Measurements from ENCODE around the gene HOXA2.

The HOXA2 gene

GRCh38 chr7:27101171-27101956 is 1.1 kb downstream of the HOXA2 start:
- no peak for DNase-seq (ENCODE audit: extremely low spot score)
- CTCF ChIA-PET = no interaction called here
- TF ChIP-seq L3MBTL2 (conservative IDR thresholded peaks at IDR 0.05) = no peak
- TF ChIP-seq PKNOX1 (IDR thresholded peaks at IDR 0.05) = peak; percentile 30; the same call in 1 of the 2 replicates
- POLR2A ChIA-PET = interaction anchor here (0.7 kb wide), 1 partner anchor 13 kb away, joined by 4 read pairs; no protein-coding TSS in a partner anchor

- POLR2A ChIA-PET = interaction anchor here (0.7 to 1.0 kb wide), 2 partner anchors 10 to 14 kb away, joined by 3 to 4 read pairs; no protein-coding TSS in a partner anchor
- no peak for DNase-seq (ENCODE audit: extremely low spot score)
- CTCF ChIA-PET = no interaction called here
- TF ChIP-seq ELF4 (IDR thresholded peaks at IDR 0.05) = no peak
- no peak for TF ChIP-seq HDGF (IDR thresholded peaks at IDR 0.05; ENCODE audit: borderline replicate concordance)
- no peak for TF ChIP-seq CTBP1 (IDR thresholded peaks at IDR 0.05; ENCODE audit: borderline replicate concordance)
- TF ChIP-seq PKNOX1 (IDR thresholded peaks at IDR 0.05) = no peak
- TF ChIP-seq ARNT (IDR thresholded peaks at IDR 0.05) = no peak
Observed at GRCh38 chr7:27100694-27101170, 1.8 kb downstream of the HOXA2 start.

DNA sequence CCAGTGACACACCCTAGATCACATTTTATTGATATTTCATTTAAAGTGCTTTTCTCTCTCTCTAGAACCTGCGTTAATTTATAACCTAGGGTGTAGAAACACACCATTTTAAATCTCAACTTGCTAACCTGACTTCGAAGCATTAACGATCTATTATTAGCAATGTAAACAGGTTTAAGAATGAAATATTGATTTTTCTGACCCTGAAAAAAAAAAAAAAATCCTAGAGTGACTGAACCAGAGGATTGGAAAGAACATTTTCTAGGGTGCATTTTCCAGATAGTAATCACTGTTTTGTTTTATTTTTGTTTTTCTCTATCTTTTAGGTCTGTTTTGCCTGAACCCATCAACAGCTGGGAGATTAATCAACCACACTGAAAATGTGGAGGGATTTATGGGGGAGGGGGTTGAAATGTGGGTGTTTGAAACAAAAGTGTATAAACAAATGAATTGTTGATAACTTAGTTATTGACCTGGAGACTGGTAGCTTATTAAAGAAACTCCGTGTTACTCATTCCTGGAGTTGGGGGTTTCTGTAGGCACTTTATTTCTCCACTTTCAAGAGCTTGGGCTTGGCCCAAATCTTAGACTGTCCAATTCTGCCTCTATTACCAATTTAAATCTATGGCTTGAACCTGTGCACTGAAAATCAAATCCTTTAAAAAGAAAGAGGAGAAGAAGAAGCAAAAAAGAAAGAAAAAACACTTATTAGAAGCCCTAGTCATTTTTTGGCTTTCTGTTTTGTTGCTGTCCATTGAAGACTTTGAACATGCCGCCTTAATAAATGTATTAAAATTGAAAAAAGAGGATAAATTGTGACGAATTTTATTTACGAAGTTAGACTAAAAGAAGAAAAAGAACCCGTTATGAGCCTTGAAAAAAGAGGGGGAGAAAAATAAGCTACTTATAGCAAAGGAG is 2.8 kb downstream of the HOXA2 start:
- CTCF ChIA-PET = interaction anchor here (0.8 kb wide), 1 partner anchor 34 kb away, joined by 3 read pairs; no protein-coding TSS in a partner anchor
- no peak for DNase-seq (ENCODE audit: extremely low spot score)
- TF ChIP-seq TARDBP (IDR thresholded peaks at IDR 0.05) (no peak), PKNOX1 (IDR thresholded peaks at IDR 0.05) (no peak), SP1 (IDR thresholded peaks at IDR 0.05) (no peak), FOXA1 (IDR thresholded peaks at IDR 0.05) (no peak), NFRKB (IDR thresholded peaks at IDR 0.05) (no peak)
- POLR2A ChIA-PET = interaction anchor here (1.0 to 4.8 kb wide), 9 partner anchors 10 to 242 kb away, joined by 3 to 31 read pairs (median 5); partner anchors contain the start of genes HOXA3, HOXA4 and HOXA5

DNA sequence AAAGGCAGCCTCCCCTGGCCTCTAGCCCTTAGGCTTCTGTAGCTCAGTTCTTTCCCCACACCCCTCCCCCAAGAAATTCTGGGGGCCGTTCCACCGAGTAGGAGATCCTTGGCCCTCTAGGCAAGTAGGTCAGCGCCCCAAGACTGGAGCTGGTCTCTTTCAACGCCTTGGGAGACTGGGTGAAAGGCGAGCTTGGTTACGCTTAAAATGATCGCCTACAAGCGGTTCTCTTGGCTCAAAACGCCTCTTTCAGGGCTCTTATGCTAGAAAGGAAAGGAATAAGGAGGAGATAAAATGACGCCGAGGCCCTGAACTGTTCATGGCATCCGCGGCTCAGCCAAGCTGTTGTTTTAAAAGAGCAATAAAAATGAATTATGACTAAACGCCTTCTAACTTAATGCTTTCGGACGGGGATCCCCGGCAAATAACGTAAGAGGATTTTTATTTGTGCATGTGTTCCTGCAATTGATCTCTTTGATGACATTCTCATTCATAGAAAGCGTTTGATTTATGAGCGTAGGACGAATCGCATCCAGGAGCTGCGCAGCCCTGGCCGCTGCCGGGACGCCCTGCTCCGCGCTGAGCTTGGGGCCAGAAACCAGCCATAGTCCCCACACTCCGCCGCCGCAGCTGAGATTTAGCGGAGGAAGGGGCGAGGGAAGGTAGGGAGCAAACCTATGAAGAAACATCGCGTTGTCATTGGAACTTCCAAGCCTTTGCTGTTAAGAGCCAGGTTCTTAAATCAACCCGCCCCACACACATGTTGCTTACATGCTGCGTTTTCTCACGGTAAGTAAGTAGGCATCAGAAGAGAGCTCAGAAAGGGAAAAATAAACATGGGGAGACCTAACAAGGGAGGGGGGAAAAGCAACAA is 3.7 kb downstream of the HOXA2 start:
- ChIA-PET POLR2A (interaction anchor here (0.8 to 4.8 kb wide), 13 partner anchors 11 to 241 kb away, joined by 3 to 31 read pairs (median 5); partner anchors contain the start of genes HOXA3, HOXA4 and HOXA5), CTCF (interaction anchor here (0.8 to 0.9 kb wide), 3 partner anchors 35 to 52 kb away, joined by 3 to 4 read pairs (median 3); no protein-coding TSS in a partner anchor)
- no peak for DNase-seq (ENCODE audit: extremely low spot score)
- TF ChIP-seq ARNT (IDR thresholded peaks at IDR 0.05) = peak; percentile 58; the same call in 1 of the 2 replicates
- TF ChIP-seq LEF1 (IDR thresholded peaks at IDR 0.05; ENCODE audit: borderline replicate concordance) = 0 out of 2 replicates have a peak, but pooled peaks have one; percentile 7
- TF ChIP-seq CTBP1 (IDR thresholded peaks at IDR 0.05; ENCODE audit: borderline replicate concordance) = peak; percentile 96
- TF ChIP-seq PKNOX1 (IDR thresholded peaks at IDR 0.05) = peak; percentile 97
- TF ChIP-seq FOXA1 (IDR thresholded peaks at IDR 0.05) = no peak

DNA sequence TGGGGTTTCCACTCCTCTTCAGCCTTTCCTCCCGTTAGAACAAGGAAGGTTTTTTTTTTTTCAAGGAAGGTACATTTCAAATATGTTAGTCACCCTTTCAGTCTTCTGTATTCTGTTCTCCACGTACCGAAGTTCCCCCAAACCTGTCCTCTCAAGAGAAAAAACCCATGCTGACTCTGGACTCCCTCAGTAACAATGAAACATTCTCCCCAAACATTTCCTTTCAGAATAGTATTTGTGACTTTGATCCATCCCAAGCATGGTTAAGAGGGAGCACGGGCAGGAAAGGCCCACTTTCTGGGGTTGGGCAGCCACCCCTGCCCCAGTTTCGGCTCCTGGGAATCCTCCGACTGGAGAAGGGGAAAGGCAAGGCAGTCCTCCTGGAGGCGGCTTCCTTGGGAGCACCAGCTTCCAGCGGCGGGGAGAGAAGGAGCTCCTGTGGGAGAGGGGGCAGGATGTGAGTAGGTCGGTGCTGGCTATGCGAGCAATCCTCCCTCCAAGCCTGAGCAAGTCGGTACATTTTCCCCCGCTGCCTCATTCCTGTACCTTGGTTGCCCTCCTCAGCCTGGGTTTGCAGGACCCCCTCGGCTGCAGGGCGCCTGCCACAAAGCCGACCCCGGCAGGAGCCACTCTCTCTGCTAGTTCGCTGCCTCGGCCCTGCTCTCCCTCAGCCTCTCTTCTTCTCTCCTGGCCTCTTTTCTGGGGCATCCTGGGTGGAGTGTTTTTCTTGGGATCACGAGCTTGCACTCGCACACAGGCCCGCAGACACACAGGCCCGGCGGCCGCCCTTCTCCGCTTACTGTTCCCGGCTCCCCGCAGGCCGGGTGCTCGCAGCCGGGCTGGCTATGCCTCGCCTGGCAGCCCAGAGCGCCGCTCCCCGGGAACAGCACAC is 4.6 kb downstream of the HOXA2 start:
- POLR2A ChIA-PET = interaction anchor here (0.8 to 4.8 kb wide), 17 partner anchors 8 to 240 kb away, joined by 3 to 31 read pairs (median 5); partner anchors contain the start of genes HOXA4 and HOXA5
- no peak for DNase-seq (ENCODE audit: extremely low spot score)
- CTCF ChIA-PET = interaction anchor here (0.8 to 1.6 kb wide), 3 partner anchors 47 to 63 kb away, joined by 3 to 4 read pairs (median 4); no protein-coding TSS in a partner anchor
- TF ChIP-seq ELF4 (IDR thresholded peaks at IDR 0.05) (no peak), BHLHE40 (IDR thresholded peaks at IDR 0.05; ENCODE audit: borderline replicate concordance) (no peak), FOXK2 (IDR thresholded peaks at IDR 0.05) (no peak), PKNOX1 (IDR thresholded peaks at IDR 0.05) (no peak), ZNF384 (IDR thresholded peaks at IDR 0.05) (no peak), HDGF (IDR thresholded peaks at IDR 0.05; ENCODE audit: borderline replicate concordance) (no peak), CTBP1 (IDR thresholded peaks at IDR 0.05; ENCODE audit: borderline replicate concordance) (no peak), TARDBP (IDR thresholded peaks at IDR 0.05) (no peak), SP1 (IDR thresholded peaks at IDR 0.05) (no peak)
